ENCODE measurements around the gene CNTFR. TPM values are rescaled to one million over a fixed set of nuclear protein-coding genes. Genes with fewer than 3 reads are reported as not detected.

Gene CNTFR
- total and polyA plus RNA-seq, 2 experiments from 2014 or later, result 0.73 to 1.9 TPM

DNA sequence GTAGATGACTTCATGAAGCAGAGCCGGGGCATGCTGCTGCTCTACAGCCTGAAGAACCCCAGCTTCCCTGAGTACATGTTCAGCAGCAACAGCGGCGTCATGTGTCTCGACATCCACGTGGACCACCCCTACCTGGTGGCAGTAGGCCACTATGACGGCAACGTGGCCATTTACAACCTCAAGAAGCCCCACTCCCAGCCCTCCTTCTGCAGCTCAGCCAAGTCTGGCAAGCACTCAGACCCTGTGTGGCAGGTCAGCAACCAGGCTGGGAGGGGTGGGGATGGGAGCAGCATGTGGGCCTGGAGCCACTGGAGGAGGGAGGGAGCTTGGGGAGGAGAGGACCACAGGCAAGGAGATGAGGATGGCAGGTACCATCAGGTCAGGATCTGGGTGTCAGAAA, 82.9 kb downstream of the CNTFR start (continued):
- TF ChIP-seq, protein P1, sequence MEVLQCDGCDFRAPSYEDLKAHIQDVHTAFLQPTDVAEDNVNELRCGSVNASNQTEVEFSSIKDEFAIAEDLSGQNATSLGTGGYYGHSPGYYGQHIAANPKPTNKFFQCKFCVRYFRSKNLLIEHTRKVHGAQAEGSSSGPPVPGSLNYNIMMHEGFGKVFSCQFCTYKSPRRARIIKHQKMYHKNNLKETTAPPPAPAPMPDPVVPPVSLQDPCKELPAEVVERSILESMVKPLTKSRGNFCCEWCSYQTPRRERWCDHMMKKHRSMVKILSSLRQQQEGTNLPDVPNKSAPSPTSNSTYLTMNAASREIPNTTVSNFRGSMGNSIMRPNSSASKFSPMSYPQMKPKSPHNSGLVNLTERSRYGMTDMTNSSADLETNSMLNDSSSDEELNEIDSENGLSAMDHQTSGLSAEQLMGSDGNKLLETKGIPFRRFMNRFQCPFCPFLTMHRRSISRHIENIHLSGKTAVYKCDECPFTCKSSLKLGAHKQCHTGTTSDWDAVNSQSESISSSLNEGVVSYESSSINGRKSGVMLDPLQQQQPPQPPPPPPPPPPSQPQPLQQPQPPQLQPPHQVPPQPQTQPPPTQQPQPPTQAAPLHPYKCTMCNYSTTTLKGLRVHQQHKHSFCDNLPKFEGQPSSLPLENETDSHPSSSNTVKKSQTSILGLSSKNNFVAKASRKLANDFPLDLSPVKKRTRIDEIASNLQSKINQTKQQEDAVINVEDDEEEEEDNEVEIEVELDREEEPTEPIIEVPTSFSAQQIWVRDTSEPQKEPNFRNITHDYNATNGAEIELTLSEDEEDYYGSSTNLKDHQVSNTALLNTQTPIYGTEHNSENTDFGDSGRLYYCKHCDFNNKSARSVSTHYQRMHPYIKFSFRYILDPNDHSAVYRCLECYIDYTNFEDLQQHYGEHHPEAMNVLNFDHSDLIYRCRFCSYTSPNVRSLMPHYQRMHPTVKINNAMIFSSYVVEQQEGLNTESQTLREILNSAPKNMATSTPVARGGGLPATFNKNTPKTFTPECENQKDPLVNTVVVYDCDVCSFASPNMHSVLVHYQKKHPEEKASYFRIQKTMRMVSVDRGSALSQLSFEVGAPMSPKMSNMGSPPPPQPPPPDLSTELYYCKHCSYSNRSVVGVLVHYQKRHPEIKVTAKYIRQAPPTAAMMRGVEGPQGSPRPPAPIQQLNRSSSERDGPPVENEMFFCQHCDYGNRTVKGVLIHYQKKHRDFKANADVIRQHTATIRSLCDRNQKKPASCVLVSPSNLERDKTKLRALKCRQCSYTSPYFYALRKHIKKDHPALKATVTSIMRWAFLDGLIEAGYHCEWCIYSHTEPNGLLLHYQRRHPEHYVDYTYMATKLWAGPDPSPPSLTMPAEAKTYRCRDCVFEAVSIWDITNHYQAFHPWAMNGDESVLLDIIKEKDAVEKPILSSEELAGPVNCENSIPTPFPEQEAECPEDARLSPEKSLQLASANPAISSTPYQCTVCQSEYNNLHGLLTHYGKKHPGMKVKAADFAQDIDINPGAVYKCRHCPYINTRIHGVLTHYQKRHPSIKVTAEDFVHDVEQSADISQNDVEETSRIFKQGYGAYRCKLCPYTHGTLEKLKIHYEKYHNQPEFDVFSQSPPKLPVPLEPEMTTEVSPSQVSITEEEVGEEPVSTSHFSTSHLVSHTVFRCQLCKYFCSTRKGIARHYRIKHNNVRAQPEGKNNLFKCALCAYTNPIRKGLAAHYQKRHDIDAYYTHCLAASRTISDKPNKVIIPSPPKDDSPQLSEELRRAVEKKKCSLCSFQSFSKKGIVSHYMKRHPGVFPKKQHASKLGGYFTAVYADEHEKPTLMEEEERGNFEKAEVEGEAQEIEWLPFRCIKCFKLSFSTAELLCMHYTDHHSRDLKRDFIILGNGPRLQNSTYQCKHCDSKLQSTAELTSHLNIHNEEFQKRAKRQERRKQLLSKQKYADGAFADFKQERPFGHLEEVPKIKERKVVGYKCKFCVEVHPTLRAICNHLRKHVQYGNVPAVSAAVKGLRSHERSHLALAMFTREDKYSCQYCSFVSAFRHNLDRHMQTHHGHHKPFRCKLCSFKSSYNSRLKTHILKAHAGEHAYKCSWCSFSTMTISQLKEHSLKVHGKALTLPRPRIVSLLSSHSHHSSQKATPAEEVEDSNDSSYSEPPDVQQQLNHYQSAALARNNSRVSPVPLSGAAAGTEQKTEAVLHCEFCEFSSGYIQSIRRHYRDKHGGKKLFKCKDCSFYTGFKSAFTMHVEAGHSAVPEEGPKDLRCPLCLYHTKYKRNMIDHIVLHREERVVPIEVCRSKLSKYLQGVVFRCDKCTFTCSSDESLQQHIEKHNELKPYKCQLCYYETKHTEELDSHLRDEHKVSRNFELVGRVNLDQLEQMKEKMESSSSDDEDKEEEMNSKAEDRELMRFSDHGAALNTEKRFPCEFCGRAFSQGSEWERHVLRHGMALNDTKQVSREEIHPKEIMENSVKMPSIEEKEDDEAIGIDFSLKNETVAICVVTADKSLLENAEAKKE (CRISPR knock-in tag; IDR thresholded peaks at IDR 0.05), result no peak

DNA sequence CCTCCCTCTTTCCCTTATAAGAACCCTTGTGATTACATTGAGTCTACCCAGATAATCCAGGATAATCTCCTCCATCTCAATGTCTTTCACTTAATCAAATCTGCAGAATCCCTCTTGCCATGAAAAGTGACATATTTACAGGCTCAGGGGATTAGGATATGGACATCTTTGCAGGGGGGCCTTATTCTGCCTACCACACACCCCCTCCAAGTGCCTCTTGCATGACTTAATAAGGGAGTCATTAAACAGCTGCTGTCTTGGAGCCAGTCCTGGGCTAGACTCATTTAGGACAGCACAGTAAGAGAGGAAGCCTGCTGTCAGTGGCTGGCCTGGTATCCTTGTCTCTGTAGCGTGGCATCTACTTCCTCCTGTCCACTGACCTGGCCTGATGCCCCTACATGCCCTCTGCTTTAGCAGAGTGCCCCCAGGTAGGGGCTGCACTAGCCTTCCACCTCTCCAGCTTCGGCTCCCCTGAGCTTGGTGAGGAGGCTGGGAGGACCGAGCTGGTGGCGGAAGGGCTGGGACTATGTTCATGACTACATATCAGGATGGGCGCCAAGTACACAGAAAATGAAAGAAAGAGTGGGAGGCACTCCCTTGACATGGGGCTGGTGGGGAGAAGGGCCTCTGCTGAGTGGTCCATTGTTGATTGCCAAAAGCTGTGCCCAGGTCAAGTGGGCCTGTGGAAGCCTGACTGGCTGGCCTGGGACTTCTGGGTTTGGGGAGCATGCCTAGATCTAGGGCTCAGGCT, 84.0 kb downstream of the CNTFR start:
- H3K4me3 Mint-ChIP-seq, result no peak overlapping the region
- H3K27ac Mint-ChIP-seq, result no peak overlapping the region
- H3K4me1 Mint-ChIP-seq, result peaks cover 20% of the 10 kb centered on the region
- no peaks in the 10 kb centered on the region for H3F3A ChIP-seq (replicated peaks; ENCODE audit: low read depth)
- TF ChIP-seq EZH2phosphoT487 (IDR thresholded peaks at IDR 0.05; ENCODE audit: unreplicated experiment), result no peak
- no peak for TF ChIP-seq POLR2AphosphoS5 (IDR thresholded peaks at IDR 0.05; ENCODE audit: low read depth)
- TF ChIP-seq, protein P2, sequence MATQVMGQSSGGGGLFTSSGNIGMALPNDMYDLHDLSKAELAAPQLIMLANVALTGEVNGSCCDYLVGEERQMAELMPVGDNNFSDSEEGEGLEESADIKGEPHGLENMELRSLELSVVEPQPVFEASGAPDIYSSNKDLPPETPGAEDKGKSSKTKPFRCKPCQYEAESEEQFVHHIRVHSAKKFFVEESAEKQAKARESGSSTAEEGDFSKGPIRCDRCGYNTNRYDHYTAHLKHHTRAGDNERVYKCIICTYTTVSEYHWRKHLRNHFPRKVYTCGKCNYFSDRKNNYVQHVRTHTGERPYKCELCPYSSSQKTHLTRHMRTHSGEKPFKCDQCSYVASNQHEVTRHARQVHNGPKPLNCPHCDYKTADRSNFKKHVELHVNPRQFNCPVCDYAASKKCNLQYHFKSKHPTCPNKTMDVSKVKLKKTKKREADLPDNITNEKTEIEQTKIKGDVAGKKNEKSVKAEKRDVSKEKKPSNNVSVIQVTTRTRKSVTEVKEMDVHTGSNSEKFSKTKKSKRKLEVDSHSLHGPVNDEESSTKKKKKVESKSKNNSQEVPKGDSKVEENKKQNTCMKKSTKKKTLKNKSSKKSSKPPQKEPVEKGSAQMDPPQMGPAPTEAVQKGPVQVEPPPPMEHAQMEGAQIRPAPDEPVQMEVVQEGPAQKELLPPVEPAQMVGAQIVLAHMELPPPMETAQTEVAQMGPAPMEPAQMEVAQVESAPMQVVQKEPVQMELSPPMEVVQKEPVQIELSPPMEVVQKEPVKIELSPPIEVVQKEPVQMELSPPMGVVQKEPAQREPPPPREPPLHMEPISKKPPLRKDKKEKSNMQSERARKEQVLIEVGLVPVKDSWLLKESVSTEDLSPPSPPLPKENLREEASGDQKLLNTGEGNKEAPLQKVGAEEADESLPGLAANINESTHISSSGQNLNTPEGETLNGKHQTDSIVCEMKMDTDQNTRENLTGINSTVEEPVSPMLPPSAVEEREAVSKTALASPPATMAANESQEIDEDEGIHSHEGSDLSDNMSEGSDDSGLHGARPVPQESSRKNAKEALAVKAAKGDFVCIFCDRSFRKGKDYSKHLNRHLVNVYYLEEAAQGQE (IDR thresholded peaks at IDR 0.05; ENCODE audit: unreplicated experiment), result no peak
- TF ChIP-seq, protein P3, sequence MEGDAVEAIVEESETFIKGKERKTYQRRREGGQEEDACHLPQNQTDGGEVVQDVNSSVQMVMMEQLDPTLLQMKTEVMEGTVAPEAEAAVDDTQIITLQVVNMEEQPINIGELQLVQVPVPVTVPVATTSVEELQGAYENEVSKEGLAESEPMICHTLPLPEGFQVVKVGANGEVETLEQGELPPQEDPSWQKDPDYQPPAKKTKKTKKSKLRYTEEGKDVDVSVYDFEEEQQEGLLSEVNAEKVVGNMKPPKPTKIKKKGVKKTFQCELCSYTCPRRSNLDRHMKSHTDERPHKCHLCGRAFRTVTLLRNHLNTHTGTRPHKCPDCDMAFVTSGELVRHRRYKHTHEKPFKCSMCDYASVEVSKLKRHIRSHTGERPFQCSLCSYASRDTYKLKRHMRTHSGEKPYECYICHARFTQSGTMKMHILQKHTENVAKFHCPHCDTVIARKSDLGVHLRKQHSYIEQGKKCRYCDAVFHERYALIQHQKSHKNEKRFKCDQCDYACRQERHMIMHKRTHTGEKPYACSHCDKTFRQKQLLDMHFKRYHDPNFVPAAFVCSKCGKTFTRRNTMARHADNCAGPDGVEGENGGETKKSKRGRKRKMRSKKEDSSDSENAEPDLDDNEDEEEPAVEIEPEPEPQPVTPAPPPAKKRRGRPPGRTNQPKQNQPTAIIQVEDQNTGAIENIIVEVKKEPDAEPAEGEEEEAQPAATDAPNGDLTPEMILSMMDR (conservative IDR thresholded peaks at IDR 0.05; ENCODE audit: low read depth in 2 of 2), result no peak
- TF ChIP-seq CREB1 (CRISPR knock-in tag; IDR thresholded peaks at IDR 0.05; ENCODE audit: low read depth), result no peak
- TF ChIP-seq JUNB (IDR thresholded peaks at IDR 0.05; ENCODE audit: unreplicated experiment), result no peak
- H3K4me2 ChIP-seq, result no peak overlapping the region
- no peaks in the 10 kb centered on the region for H3K27me3 ChIP-seq (ENCODE audit: insufficient read depth)
- H3K36me3 Mint-ChIP-seq (ENCODE audit: low read depth), result no peaks in the 10 kb centered on the region
- H3K27me3 Mint-ChIP-seq (ENCODE audit: insufficient read depth, low read depth, poor library complexity), result peaks cover 6% of the 10 kb centered on the region
- no peaks in the 10 kb centered on the region for H3K9me3 Mint-ChIP-seq
- no peaks in the 10 kb centered on the region for H3K36me3 ChIP-seq (ENCODE audit: insufficient read depth)
- H3K4me1 ChIP-seq (ENCODE audit: insufficient read depth), result peaks cover 4% of the 10 kb centered on the region
- H3K79me2 ChIP-seq (replicated peaks; ENCODE audit: insufficient read depth), result no peaks in the 10 kb centered on the region
- DNase-seq (ENCODE audit: low spot score), result no peak
- H4K20me1 ChIP-seq (replicated peaks; ENCODE audit: insufficient read depth), result no peaks in the 10 kb centered on the region
- H2AFZ ChIP-seq, result no peak overlapping the region
- H3K9me2 ChIP-seq (ENCODE audit: insufficient read depth), result no peaks in the 10 kb centered on the region
- ATAC-seq, result no peak
- no peak overlapping the region for H3K4me3 ChIP-seq
- no peak overlapping the region for H3K27ac ChIP-seq (ENCODE audit: low read depth)

All from GM23338 (cell line).